SK-N-SH (cell line): ENCODE data around the gene NAV2.

Experiments
- CTCF ChIP-seq: fragments of 200-600 bp; sonication (generic); IDR thresholded peaks from 2 replicates; pipeline ENCODE4 v1.6.1; 2017; ENCODE audit warnings: antibody characterized with exemption, mild to moderate bottlenecking, moderate library complexity
- EP300 ChIP-seq, 2 experiments: IDR thresholded peaks; 2 replicates each; pipeline versions ENCODE4 v1.4.0 to v1.6.1; 2012; ENCODE audit warnings: borderline replicate concordance in 1 of 2, low read depth in 1 of 2, low read length in 1 of 2
- EZH2phosphoT487 ChIP-seq: fragments of 200-600 bp; sonication (generic); IDR thresholded peaks from 2 replicates; pipeline ENCODE4 v1.6.1; 2017; ENCODE audit warnings: low read depth, mixed run types, mild to moderate bottlenecking, antibody characterized with exemption, moderate library complexity, borderline replicate concordance
- GABPA ChIP-seq: IDR thresholded peaks from 2 replicates; pipeline ENCODE4 v1.4.0; 2012; ENCODE audit warnings: low read depth, mild to moderate bottlenecking
- JUND ChIP-seq: IDR thresholded peaks from 2 replicates; pipeline ENCODE4 v1.4.0; 2012
- NFIC ChIP-seq: IDR thresholded peaks from 2 replicates; pipeline ENCODE4 v1.4.0; 2012; ENCODE audit warnings: borderline replicate concordance
- POLR2AphosphoS5 ChIP-seq: IDR thresholded peaks from 2 replicates; pipeline ENCODE4 v1.6.1; 2012; ENCODE audit warnings: low read depth, low read length
- RAD21 ChIP-seq: IDR thresholded peaks from 2 replicates; pipeline ENCODE4 v1.6.1; 2012; ENCODE audit warnings: mild to moderate bottlenecking, low read length
- RCOR1 ChIP-seq: fragments of 150-350 bp; IDR thresholded peaks from 2 replicates; pipeline ENCODE4 v1.6.1; 2017; ENCODE audit warnings: antibody characterized with exemption, low read length
- SMC3 ChIP-seq: IDR thresholded peaks from 2 replicates; pipeline ENCODE4 v1.6.1; 2012; ENCODE audit warnings: low read depth, low read length, improper control_type of control experiment
- TAF1 ChIP-seq: IDR thresholded peaks from 2 replicates; pipeline ENCODE4 v1.6.1; 2012; ENCODE audit warnings: low read depth, mild to moderate bottlenecking, low read length, moderate library complexity, borderline replicate concordance

- TF ChIP-seq CTCF = no peak
- no peak for TF ChIP-seq RCOR1
- no peak for TF ChIP-seq EZH2phosphoT487
- no peak for TF ChIP-seq RAD21
- no peak for TF ChIP-seq JUND
- no peak for TF ChIP-seq TAF1
- no peak for TF ChIP-seq EP300 (IDR thresholded peaks at IDR 0.05; ENCODE audit: borderline replicate concordance in 1 of 2, low read depth in 1 of 2, low read length in 1 of 2)
- no peak for TF ChIP-seq POLR2AphosphoS5
- TF ChIP-seq SMC3 = no peak
- no peak for TF ChIP-seq GABPA
- no peak for TF ChIP-seq NFIC
Observed at GRCh38 chr11:20051469-20052399, 339.1 kb downstream of the NAV2 start.
